PC-3 (cell line): ENCODE data around the gene NCCRP1.

Source experiments
- EZH2 ChIP-seq: fragments of 300-600 bp; sonication (generic); IDR thresholded peaks from one replicate; pipeline ENCODE4 v1.6.1; 2017; ENCODE audit warnings: antibody characterized with exemption, mild to moderate bottlenecking, low read length; ENCODE audit not compliant: unreplicated experiment
- TF ChIP-seq, protein P1 (sequence below): fragments of 300-600 bp; sonication (generic); conservative IDR thresholded peaks from 2 replicates; pipeline ENCODE4 v1.5.1; 2017; ENCODE audit warnings: antibody characterized with exemption, low read depth, mild to moderate bottlenecking, low read length

- no peak for TF ChIP-seq EZH2
- TF ChIP-seq, protein P1, sequence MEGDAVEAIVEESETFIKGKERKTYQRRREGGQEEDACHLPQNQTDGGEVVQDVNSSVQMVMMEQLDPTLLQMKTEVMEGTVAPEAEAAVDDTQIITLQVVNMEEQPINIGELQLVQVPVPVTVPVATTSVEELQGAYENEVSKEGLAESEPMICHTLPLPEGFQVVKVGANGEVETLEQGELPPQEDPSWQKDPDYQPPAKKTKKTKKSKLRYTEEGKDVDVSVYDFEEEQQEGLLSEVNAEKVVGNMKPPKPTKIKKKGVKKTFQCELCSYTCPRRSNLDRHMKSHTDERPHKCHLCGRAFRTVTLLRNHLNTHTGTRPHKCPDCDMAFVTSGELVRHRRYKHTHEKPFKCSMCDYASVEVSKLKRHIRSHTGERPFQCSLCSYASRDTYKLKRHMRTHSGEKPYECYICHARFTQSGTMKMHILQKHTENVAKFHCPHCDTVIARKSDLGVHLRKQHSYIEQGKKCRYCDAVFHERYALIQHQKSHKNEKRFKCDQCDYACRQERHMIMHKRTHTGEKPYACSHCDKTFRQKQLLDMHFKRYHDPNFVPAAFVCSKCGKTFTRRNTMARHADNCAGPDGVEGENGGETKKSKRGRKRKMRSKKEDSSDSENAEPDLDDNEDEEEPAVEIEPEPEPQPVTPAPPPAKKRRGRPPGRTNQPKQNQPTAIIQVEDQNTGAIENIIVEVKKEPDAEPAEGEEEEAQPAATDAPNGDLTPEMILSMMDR = no peak
These were observed 52.0 kb downstream of the NCCRP1 start, which contains the start of gene IFNL4 for GRCh38 chr19:39248806-39249205.
